HG03442 (cell line): ENCODE results near the gene BTBD2.
A peak's percentile ranks its signal among the peaks of the same experiment; 100 is the strongest.

Experiments used
- ATAC-seq: cut with Tn5 transposase; IDR thresholded peaks from one replicate; pipeline ENCODE4 v1.9.1; 2021; ENCODE audit warnings: mild to moderate bottlenecking, moderate library complexity; ENCODE audit not compliant: unreplicated experiment

BTBD2 gene

DNA sequence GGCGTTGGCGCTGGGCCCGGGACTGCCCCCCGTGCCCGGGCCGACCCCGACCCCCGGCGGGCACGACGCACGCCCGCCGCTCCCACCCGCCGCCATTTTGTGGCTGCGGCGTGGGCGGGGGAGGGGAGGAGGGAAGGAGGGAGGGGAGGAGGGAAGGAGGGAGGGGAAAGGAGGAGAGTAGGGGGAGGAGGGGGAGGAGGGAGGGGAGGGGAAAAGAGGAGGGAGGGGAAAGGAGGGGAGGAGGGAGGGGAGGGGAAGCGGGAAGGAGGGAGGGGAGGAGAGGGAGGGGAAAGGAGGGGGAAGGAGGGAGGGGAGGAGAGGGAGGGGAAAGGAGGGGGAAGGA lies at the start of gene BTBD2:
Gene BTBD2 (minus strand): TSS at position 107 of the 343 bp plus-strand sequence. CDS start 11 bp downstream, at position 96.
- no peak for ATAC-seq

DNA sequence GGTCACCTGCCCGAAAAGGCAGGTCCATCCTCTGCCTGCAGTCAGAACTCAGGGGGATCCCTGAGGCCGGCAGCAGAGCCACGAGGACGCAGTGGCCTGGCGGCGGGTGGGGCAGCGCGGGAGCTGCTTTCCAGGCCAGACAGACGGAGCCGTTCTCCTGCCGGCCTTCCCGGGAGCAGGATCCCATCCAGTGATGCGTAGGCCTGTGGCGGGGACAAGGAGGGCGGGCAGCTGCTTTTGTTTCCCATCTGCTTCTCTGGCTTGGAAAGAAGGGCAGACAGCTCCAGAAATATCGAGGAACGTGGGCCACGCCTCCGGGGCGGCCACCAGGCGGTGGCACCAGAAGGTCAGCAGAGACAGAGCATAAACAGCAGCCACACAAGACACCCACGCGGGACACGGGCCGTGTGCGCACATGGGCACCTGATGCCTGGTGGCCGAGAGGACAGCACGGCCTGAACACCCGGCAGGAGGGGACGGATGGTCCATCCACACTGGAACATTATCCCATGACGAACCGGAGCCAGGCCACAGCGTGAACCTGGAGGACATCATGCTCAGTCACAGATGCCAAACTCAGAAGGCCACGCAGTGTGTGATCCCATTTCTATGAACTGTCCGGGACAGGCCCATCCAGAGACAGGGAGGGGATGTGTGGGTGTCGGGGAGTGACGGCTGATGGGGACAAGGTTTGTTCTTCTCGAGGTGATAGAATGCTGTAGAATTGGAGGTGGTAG lies 49.4 kb upstream of the BTBD2 start:
- no peak for ATAC-seq

DNA sequence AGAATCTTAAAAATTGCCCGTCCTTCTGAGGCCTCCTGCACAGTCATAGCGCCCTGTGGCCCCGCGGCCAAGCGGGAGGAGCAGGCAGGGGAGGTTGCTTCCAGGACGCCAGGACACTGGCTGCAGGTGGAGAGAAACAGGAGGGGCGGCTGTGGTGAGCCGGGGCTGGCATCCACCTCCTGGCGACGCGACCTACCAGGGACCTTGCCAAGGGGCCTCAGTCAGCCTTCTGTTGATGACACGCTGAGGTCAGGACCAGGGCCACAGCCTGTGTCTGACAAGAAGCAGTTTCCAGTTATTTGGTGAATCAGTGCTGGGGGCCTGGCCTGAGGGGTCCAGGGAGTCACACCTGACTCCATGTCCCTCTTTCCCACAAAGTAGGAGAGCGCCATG lies 48.9 kb upstream of the BTBD2 start:
- ATAC-seq = no peak

GRCh38 chr19:2063824-2064223 lies 48.3 kb upstream of the BTBD2 start:
- no peak for ATAC-seq

- no peak for ATAC-seq
Measured at GRCh38 chr19:2062770-2063169, 47.3 kb upstream of the BTBD2 start.

DNA sequence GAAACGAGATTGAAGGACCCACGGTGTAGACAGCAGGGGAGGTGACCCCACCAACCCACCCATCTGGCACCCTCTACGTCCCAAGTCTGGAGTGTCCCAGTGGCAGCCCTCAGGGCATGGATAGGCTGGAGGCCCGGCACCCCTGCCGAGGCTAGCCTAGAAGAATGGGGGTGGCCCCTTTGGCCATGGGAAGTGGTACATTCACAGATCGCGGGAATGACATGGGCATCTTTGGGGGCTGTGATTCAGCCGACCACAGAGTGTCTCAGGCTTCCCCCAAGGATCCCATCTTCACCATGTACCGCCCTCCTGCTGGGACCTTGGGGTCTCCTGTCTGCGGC lies 46.8 kb upstream of the BTBD2 start:
- no peak for ATAC-seq

GRCh38 chr19:2061495-2062388 lies 46.2 kb upstream of the BTBD2 start:
- peak; percentile 71 for ATAC-seq

DNA sequence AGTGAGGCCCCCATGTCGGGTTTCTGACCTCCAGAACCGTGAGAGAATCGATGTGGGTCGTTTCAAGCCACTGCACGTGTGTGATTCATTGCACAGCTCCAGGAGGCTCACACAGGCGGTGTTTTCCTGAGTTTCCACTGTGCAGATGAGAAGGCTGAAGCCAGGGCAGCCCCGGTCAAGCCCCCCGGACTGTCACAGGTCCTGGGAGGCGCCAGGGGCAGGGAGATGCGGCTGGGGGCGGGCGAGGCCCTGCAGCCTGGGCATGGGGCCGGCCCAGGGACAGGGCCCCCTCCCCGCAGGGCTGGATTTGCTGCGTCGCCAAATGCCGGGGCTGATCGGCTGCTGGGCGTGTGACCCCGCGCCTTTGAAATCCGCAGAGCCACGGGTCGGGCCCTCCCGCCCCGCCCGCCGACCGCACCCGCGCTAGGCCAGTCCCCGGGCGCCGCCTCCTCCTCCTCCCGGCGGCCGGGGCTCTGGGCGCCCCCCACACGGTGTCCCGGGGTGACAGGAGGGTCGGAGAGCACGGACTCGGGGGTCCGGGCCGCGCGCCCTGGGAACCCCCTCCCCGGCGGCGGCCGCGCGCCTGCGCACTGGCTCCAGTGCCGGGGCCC lies 45.5 kb upstream of the BTBD2 start:
- ATAC-seq = peak; percentile 21

- no peak for ATAC-seq
Measured at GRCh38 chr19:2059422-2060201, 44.1 kb upstream of the BTBD2 start.

DNA sequence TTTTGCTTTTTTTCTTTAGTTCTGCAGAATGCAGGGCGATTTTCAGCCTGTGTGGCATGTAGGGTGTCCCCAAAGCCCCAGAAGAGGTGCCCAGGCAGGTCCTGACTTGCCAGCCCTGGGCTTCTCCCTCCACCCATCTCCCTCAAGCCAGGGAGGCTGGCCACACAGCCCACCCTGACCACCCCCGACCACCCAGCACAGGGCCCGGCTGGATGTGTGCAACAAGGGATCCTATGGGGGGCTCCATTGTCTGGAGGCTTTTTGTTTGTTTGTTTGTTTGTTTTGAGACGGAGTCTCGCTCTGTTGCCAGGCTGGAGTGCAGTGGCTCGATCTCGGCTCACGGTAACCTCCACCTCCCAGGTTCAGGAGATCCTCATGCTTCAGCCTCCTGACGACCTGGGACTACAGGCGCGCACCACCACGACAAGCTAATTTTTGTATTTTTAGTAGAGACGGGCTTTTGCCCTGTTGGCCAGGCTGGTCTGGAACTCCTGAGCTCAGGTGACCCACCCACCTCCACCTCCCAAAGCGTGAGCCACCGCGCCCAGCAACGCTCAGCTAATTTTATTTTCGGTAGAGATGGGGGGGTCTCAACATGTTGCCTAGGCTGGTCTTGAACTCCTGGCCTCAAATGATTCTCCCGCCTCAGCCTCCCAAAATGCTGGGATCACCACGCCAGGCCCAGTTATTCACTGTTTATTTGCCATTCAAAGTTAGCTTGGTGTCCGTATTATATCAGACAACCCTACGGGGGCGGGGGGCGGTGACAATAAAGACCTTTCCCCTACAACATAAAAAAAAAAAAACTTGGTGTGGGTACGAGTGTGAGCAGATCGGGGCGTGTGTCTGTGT lies 43.3 kb upstream of the BTBD2 start:
- ATAC-seq = no peak

GRCh38 chr19:2057484-2058469 lies 42.3 kb upstream of the BTBD2 start:
- no peak for ATAC-seq

- ATAC-seq = no peak
Measured at GRCh38 chr19:2056837-2057192, 41.3 kb upstream of the BTBD2 start.

DNA sequence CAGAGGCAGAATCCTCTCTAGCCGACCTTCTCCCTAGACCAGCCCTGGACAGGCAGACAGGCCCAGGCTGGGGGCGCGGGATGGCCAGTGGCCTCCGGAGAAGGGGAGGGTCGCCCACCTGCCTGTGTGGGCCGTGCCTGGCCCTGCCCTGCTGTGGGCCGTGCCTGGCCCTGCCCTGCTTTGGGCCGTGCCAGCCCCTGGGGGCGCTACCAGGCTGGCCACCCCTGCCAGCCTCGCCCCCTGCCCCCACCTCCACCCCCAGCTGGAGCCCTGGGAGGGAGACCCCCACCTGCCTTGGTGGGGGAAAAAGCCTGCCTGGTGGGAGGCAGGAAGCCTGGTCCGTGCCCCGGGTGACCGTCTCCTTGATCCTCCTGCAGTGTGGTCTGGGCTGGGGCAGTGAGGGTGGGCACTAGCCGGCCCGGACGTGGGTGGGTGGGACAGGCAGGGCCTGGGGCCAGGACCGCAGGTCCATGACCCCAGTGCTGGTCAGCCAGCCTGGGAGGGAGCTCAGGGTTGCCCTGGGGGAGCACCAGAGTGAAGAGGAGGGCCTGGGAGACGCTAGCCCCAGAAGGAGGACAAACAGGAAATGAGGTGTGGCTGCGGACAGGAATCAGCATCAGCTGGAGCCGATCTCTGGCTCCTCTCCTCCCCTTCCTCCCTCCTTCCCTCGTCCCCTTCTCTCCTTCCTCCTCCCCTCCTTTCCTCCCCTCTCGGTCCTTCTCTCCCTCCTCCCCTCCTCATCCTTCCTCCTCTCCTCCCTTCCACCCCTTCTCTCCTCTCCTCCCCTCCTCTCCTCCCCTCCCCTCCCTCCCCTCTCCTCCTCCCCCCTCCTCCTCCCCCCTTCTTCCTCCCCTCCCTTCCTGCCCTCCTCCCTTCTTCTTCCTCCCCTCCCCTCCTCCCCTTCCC lies 40.7 kb upstream of the BTBD2 start:
- no peak for ATAC-seq

DNA sequence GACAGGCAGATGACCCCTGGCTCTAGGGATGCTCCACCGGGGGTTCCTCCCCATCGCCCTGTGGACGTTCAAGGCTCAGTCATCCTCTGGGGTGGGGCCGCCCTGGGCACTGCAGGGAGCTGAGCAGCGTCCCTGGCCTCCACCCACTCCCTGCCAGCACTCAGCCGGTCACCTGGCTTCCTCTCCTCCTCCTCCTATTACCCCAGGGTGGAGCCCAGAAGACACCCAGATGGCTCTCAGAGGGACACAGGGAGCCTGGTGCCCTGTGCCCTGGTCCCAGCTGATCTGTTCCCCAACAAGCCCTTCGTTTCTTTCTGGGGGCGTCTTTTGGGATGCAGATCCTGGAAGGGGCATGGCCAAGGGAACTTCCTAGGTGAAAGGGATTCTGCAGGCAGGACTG lies 39.2 kb upstream of the BTBD2 start:
- no peak for ATAC-seq

DNA sequence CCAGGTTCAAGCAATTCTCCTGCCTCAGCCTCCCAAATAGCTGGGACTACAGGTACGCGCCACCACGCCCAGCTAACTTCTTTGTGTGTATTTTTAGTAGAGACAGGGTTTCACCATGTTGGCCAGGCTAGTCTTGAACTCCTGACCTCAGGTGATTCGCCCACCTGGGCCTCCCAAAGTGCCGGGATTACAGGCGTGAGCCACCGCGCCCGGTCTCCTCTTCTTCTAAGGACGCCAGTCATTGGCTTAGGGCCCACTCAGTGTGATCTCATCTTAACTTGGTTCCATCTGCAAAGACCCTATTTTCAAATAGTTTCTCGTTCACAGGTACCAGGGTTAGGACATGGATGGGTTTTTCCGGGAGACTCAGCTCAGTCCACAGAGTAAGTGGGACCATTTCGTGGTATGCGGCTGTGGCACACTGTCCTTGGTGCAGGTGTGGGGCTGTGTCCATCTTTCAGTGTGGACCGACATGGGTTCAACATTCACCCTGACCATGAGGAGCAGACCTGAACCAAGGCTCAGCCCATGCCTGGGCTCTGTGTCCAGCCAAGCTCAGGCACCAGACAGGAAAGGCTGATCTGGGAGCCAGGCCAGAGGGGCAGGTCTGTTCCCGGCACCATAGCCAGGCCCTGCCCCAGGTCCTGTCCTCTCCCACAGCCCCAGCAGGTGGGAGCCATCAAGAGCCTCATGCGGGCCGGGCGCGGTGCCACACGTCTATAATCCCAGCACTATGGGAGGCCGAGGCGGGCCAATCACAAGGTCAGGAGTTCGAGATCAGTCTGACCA lies 38.3 kb upstream of the BTBD2 start:
- no peak for ATAC-seq

GRCh38 chr19:2051773-2052704 lies 36.5 kb upstream of the BTBD2 start:
- ATAC-seq = no peak
